Left renal pelvis (tissue), 4 donors: ENCODE measurements around the gene RACK1. TPM values are rescaled to one million over a fixed set of nuclear protein-coding genes. Genes with fewer than 3 reads are reported as not detected.

Experiments
- DNase-seq, 4 donors: peaks; one replicate each; pipeline ENCODE4 v3.0.0-alpha.2; 2013; ENCODE audit warnings: low read depth in 4 of 4, low spot score in 3 of 4
- polyA plus RNA-seq, 4 donors: library from polyadenylated mRNA; unstranded; fragments of 120-200 nt; gene quantifications; one replicate each; pipeline ENCODE4 v1.2.1, GENCODE V29; 2013; ENCODE audit not compliant: insufficient read length in 4 of 4

Gene RACK1
- polyA plus RNA-seq, 4 donors, result 2,197 to 2,695 (median 2,429) TPM

DNA sequence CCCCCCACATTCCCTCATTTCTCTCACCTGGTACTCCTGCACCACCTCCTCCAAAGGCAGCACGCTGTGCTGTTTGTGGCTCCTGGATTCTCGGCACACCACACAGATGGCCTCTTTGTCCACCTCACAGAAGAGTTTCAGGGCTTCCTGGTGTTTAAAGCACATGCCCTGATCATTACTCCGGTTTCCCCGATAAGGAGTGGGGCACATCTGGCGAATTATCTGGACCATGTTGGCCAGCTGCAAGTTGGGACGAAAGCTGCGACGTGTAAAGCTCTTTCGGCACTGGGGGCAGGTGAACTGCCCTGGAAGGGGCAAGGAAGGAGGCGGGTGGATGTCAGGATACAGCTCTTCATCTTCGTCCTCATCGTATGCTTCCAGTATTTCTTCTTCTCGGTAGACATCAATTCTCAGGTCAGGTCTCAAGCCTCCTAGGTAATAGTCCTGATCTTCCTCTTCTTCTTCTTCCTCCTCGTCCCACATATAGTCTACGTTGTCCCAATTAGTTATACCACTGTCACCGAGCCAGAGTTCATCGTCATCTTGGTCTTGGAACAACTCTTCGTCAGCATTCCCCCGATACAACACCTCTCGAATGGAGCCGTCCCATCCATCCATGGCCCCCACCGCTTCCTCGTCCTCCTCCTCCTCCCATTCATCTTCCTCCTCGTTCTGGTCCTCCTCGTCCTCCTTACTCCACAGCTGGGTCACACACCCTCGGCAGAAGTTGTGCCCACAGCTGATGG lies 16.4 kb upstream of the RACK1 start:
- DNase-seq, result no peak

DNA sequence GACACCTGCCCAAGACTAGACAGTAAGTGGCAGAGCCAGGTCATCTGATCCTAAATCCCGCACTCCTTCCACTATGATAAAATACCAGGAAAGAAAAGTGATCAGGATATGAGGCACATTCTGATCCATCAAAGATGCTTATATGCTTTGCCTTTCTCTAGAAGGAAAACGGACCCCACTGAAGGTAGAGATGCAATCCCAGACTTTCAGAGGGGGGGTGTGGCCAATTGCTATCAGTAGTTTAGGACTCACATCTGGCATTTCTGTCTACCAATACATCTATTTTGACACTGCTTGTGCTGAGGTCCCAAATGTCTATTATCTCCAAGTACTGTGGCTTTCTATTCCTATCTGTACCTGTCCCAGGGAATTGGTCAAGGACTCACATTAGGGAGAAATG lies 15.6 kb upstream of the RACK1 start:
- no peak for DNase-seq

DNA sequence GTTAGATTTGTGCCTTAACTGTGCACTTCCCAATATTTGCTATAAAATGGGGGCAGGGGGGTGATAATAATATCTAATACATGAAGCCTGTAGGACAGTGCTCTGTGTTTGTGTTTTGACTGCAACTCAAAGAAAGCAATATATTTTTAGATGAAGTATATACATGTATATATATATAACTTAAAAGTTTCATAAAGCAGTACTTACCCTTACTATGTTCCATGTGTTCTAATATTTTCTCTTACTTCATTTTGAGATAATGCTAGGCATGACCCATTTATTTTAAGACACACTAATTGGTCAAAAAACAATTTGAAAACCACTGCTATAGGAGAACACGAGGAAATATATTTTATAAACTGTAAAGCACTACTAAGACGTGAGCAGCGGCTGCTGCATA lies 14.9 kb upstream of the RACK1 start:
- no peak for DNase-seq

DNA sequence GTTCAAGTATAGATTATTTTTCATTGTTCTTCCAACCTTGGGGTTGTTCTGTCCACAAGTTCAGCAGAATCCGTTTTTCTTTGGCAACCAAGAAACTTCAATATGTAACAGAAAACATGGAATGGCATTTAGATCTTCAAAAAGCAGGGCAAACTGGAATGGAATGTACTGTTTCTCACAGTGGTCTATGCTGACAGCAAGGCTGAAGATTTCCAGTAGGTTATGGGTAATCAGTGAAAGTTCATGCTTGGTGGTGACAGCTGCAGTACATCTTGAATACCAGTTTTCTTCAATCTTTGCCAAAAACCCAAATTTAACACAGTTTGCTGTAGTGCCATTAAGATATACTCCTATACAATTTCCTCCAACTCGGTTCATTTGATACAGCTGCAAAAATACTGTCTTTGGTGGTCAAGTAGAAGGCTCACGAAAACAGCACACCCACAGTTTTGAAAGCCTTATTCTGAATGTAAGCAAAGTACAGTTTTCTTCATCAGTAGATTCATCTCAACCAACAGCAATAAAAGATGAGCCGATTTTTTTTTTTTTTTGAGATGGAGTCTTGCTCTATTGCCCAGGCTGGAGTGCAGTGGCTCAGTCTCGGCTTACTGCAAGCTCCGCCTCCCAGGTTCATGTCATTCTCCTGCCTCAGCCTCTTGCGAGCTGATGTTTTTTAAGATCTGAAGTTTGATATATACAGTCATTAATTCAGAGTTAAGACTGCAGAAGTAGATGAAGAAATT lies 12.3 kb upstream of the RACK1 start:
- no peak for DNase-seq

DNA sequence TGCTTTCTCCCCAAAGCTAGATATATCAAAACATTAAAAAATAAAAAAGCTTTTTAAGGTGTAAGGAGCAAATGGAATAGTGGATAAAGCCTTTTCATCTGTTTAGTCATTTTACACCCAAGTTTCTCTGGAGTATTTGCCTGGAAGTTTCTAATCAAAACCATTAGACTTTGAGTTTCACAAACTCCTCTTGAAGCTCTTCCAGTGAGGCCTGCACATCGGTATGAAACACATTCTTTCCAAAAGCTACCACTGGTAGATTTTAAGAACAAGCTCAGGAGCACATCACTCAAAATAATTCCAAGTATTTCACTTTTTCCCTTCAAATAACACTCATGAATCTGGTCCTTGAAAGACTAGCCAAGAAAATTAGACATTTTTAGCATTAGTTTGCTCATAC lies 11.6 kb upstream of the RACK1 start:
- no peak for DNase-seq

DNA sequence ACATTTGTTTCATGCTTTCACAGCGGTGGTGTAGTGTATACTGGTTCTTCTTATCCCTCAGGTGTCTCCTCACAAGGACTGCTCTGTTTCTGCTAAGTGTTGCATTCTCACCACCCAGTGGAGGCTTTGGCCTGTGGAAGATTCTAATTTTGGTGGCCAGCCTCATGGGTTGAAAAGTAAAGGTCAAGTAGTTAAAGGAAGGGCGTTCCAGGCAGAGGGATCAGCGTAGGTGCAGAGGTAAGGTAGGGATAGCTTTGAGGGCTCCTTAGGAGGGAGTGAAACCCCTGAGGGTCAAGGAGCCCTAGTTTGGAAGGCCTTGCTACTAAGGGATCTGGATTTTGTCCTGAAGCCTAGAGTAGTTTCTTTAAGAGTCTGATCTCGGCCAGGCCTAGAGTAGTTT lies 4.6 kb upstream of the RACK1 start:
- no peak for DNase-seq

DNA sequence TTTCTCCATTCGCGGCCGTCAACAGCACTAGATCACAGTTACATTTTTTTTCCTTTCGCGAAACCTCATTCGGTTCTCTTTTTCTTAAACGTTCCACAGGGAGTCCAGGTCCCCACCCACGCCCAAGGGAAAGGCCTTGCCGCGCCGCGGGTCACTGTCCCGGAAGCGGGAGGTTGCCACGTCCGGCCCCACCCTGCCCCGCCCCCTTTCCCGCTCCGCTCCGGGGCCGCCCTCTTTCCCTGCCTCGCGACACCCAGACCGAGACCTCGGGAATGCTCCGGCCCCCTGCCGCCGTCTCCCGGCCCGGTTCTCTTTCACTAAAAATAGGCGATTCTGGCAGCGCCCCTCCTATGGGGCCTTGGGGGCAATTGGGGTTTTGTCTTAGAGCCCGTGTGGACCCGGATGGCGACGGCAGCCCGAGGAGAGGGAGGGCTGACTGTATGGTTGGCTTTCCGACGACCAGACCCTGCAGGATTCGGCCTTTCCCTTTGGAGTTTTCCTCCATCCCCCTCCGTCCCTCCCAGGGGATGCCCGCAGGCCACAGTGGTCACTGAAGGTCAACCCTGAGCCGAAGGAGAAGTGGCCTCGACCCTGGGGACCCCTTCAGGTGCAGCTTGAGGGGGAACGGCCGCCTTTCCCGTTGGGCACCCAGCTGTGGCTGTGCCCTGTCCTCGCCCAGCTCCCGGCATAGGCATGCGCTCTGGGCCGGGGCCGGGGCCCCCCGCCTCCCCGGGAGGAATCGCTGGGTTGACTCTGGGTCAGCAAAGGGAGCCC lies 2.8 kb upstream of the RACK1 start:
- DNase-seq, result peak in 2 of 4 donors; percentile 72

DNA sequence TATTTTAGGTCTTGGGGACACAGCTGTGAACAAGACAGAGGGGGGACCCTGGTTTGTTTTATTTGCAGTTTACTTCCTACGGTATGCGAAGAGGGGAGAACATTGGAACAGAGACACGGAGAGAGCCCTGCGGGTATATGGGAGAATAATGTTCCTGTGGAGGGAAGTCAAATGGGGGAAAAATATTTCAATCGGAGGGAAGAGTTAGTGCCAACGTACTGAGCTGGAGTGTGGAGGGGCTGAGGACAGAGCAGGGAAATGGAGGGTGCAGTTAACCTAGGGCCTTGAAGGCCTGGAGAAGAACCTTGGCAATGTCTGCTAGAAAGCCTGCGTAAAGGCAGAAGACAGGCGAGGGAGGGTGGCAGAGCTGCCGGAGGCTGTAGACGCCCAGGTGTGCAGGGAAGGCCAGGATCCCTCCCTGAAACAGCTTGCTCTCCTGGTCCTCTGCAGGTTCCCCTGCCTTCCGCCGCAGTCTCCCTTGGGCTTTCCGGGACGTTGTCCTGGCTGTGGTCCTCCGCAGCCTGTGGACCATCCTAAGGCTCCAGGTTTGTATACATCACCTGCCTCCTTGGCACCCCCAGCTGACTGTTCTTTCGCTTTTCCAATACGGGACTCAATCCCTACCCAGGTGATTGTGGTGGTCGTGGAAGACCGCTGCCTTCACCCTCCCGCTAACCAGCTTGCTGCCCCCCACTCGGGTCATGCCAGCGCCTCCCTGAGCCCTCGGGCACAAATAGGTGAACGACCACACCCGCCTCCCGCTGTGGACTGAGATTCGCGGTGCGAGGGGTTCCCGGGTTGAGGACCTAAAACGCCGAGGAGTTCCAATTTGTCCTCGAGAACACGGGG lies 1.9 kb upstream of the RACK1 start:
- no peak for DNase-seq

DNA sequence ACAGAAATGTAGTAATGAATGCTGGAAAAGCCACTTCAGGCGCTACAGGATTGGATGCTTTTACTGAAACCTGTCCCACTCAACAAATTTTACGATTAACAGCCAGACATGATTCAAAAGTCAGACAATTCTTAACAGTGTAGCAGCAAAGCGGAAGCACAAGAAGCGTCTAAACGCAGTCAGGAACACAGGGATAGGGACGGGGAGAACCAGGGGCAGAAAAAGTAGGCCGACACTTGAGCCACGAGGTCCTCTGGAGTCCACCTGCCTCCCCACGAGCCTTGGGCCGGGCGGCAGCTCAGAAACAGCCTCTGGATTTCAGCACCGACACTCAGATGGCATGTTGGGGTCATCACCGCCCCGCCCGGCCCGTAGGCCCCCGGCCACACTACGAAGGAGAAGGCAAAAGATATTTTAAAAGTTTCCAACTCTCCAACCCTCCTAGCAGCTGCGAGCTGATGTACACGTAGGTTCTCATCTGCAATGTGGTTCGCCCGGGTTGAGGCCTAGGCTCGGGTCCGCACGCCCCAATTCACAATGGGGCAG lies 615 bp downstream of the RACK1 start:
- no peak for DNase-seq

DNA sequence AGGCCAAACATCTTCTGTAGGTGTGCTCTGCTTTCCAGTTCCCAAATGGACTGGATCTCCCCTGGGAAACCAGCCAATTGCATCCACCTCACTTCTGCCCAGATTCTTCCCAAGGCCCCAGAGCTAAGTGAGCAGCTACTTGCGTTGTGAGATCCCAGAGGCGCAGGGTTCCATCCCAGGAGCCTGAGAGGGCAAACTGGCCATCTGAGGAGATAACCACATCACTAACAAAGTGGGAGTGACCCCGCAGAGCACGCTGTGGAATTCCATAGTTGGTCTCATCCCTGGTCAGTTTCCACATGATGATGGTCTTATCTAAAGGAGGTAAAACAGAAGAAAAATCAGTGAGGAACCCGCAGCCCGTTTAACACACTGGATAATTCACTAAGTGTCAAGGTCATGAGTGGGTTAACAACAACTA lies 1.7 kb downstream of the RACK1 start:
- no peak for DNase-seq

DNA sequence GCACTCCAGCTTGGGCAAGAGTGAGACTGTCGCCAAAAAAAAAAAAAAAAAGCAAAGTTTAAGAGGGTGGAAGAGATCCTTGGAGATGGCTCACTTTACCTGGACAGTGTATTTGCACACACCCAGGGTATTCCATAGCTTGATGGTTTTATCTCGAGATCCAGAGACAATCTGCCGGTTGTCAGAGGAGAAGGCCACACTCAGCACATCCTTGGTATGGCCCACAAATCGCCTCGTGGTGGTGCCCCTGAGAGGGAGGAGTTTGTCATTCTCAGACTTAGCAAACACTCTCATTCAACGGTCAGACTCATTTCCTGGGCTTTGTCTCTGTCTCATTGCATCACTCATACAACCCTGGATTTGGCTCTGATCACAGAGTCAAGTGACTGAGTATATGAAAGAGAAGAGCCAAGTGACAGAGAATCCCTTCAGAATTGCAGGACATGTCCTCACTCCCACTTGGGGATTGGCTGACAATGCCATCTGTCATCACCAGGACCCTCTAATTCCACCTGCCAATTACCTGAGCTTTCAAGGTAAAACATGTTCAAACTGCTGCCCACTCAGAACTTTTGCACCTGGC lies 2.2 kb downstream of the RACK1 start:
- DNase-seq, result no peak

DNA sequence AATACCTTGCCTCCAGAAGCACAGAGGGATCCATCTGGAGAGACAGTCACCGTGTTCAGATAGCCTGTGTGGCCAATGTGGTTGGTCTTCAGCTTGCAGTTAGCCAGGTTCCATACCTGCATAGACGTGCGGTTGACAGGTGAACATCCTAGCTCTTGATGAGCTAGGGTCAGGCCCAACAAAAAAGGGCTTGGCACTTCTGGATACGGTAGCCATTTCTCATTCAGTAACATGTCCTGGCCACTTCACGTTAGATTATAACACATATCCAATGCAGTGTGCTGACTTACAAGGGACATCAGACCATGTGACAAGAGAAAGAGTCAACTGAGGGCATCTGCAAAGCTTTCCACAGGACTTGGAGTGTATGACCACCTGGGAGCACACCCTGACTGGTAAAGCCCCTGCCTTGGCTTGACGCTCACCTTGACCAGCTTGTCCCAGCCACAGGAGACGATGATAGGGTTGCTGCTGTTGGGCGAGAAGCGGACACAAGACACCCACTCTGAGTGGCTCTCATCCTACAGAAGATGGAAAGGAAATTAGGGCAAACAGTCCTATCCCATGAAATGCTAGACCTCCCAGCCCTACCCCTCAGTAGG lies 4.5 kb downstream of the RACK1 start:
- no peak for DNase-seq

DNA sequence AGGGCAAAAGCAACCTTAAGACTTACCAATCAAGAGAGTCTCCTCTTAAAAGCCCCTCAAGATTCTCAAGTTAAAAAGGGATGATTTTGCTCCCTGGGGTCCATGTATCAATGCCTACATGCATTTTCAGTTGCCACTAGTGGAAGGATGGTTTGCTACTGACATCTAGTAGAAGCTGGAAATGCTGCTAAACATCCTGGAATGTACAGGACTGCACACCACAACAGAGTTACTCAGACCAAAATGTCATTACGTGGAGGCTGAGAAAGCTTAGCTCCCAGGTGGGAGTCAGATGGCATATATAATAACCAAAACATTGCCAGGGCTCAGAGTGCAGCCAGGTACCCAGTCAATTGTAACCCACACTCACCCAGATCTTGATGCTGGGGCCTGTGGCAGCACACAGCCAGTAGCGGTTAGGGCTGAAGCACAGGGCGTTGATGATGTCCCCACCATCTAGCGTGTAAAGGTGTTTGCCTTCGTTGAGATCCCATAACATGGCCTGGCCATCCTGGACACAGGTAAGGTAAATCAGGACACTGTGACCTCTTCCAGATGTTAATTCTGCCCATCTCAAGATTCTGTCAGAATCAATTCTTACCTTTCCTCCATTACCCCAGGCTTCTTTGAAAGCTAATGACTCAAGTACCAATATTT lies 5.8 kb downstream of the RACK1 start:
- DNase-seq, result no peak

DNA sequence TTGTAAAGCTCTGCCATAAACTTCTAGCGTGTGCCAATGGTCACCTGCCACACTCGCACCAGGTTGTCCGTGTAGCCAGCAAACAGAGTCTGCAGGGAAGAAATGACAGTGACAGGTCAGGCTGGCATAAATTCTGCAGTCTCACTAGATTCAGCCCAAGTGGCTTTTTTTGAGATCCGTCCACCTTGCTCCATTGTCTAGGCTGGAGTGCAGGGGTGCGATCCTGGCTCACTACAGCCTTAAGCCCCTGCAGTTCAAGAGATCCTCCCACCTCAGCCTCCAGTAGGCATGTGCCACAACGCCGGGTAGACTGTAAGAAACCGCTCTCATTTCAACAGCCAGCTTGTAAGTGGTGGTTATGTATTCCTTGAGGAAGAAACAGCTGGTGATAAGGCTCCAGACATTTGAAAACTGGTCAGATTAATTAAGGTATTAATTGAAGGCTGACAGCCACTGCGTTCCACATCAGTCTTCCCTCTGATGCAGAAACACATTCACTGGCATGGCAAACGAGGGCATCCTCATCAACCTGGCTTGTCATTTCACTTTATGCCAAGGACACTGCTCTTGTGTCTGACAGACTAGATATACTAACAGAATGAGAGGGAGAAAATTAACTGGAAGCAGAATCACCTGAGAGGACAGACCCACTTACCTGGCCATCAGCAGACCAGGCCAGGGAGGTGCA lies 6.6 kb downstream of the RACK1 start:
- DNase-seq, result no peak

DNA sequence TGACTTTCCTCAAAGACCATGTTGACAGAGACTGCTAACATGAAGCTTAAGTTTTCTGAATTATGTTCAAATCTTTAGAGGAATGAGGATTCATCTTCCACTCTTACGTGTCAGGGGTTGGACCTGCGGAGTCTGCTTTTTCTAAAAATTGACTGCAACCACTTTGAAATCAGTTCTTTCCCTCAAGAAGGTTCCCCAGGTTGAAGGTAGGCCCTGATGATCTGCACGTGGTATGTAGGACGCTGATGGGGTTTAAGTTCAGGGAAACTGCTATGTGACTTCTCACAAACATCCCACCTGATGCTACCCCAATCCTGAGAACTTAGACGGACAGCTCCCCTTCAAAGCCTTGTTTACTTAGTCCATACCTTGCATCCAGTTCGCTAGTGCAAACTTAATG lies 7.2 kb downstream of the RACK1 start:
- DNase-seq, result no peak

DNA sequence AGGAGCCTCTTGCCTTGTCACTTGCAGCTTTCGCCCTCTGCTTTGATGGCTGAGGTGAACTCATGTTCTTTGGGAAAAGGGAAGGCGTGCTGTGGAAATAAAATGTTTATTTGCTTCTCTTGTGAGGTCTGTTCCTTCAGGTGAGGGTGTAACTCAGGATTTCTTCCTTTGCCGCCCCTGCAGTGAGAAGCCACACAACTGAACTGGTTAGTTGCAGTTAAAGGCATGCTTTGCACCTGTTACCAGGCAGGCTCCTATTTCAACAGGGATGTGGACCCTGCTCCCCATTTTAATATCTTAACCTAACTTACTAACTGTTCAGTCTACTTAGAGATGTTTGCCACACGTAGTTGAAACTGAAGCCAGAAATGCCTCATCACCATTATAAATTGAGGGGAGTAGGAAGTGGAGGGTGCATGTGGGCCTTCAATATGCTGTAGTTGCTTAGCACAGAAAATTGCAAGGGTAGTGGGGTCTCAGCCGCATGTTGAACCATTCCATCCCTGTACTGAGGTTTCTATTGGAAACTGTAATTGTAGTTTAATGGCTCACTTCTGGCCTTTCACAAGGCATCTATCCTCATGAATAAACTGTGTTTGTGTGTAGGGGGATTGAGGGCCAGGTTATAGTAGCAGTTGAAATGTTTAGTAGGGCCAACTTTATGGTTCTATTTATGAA lies 7.9 kb downstream of the RACK1 start:
- no peak for DNase-seq

DNA sequence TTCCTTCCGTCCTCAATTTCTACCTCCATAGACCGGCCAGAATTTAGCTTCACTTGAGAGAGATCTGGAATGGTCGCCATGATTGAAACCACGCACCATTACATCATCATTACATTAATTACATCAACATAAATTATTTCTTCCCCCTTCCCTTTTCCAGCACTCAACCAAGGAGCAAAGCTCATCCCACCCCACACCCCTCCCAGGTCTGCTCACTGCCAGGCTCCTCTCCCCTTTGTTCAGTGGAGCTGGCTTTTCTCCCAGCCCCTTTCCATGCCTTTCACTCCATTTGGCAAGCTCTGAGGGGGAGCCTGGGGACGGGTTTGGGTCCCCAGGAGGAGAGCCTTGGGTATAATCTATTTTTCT lies 8.4 kb downstream of the RACK1 start:
- DNase-seq, result no peak
